NCI-H524 (cell line): ENCODE results near the gene IL17RA.
"Not testable (repeated sequence)": the region's sequence is repeated elsewhere in the genome, so short reads cannot be mapped to it uniquely, and the experiment has no call there.

Source experiments
- DNase-seq, 2 experiments: peaks; one replicate each; lab custom pipeline; 2025; lab: John Stamatoyannopoulos, UW

The IL17RA gene, protein sequence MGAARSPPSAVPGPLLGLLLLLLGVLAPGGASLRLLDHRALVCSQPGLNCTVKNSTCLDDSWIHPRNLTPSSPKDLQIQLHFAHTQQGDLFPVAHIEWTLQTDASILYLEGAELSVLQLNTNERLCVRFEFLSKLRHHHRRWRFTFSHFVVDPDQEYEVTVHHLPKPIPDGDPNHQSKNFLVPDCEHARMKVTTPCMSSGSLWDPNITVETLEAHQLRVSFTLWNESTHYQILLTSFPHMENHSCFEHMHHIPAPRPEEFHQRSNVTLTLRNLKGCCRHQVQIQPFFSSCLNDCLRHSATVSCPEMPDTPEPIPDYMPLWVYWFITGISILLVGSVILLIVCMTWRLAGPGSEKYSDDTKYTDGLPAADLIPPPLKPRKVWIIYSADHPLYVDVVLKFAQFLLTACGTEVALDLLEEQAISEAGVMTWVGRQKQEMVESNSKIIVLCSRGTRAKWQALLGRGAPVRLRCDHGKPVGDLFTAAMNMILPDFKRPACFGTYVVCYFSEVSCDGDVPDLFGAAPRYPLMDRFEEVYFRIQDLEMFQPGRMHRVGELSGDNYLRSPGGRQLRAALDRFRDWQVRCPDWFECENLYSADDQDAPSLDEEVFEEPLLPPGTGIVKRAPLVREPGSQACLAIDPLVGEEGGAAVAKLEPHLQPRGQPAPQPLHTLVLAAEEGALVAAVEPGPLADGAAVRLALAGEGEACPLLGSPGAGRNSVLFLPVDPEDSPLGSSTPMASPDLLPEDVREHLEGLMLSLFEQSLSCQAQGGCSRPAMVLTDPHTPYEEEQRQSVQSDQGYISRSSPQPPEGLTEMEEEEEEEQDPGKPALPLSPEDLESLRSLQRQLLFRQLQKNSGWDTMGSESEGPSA

DNA sequence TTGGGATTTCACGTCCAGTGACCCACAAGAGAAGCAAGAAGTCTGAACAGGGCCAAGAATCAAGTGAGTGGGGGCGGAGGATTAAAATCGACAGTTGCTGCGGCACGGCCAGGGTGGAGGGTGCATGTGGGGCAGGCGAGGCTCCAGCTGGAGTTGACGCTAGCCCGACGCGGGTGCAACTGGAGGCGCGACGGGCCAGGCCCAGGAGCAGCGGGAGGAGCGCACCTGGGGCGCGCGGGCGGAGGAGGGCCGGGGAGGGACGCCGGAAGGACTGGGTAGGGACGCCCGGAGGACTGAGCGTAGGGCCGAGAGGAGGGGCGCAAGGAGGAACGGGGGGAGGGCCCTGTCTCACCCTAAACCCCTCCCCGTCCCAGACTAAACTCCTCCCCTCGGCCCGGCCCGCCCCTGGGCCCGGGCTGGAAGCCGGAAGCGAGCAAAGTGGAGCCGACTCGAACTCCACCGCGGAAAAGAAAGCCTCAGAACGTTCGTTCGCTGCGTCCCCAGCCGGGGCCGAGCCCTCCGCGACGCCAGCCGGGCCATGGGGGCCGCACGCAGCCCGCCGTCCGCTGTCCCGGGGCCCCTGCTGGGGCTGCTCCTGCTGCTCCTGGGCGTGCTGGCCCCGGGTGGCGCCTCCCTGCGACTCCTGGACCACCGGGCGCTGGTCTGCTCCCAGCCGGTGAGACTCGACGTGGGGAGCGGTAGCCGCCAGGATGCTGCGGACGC, at the start of gene IL17RA:
Gene IL17RA (plus strand): TSS at position 447 of the 723 bp plus-strand sequence. CDS start 92 bp downstream, at position 539.
- DNase-seq, result peak; percentile 71 to 88

DNA sequence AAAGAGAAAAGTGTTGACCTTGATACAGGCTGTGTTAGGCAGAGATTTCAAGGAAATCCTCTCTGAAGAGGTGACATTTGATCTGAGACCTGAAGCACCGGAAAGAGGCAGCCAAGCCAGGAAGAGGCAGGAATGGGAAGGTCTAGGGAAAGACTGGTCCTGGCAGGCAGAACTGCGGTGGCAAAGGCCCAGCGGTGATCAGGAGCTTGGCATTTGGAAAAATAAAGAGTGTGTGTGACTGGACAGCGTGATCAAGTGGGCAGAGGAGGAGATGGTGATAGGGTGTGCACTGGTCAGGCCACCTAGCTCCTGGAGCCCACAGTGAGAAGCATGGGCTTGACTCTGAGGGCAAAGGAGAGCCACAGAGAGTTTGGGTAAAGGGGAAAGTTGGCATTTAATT, 49.6 kb upstream of the IL17RA start:
- DNase-seq, result peak in 1 of 2 experiments; percentile 21

DNA sequence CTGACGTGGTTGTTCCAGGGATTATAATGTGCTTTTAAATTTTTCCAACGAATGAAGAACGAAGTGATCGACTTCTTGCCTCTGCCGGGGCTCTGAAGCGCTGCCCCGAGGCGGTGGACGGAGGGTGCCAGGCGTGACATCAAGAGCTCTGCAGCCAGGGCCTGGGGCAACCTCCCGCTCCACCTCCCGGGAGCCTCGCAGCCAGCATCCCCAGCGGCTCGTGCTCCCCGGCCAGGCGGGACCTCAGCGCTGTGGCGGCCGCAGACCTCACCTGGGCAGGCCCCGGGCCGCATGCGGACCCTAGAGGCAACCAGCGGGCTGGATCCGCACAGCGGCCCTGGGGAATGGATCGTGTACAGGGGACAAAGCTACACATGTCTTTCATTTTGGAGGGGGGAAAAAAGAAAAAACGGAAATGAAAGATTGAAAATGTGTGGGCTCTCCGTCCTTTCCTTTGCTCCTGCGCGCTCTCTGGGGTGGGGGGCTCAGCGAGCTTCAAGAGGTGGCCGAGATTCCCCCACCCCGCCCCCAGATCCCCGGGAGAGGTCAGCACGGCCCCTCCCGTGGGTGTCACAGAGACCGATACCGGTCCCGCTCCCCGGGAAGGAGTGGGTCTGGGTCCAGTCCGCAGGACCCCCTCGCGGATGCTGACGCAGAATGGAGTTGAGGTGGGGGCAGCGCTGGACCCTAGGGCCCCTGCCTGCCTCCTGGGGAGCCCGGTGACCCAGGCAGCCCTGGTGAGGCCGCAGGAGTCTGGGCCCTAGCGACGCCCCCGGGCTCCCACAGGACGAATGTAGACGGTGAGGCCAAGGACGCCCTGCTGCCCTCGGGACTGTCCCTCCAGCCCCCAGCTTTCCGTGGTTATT, 48.6 kb upstream of the IL17RA start:
- DNase-seq, result not testable (repeated sequence)

DNA sequence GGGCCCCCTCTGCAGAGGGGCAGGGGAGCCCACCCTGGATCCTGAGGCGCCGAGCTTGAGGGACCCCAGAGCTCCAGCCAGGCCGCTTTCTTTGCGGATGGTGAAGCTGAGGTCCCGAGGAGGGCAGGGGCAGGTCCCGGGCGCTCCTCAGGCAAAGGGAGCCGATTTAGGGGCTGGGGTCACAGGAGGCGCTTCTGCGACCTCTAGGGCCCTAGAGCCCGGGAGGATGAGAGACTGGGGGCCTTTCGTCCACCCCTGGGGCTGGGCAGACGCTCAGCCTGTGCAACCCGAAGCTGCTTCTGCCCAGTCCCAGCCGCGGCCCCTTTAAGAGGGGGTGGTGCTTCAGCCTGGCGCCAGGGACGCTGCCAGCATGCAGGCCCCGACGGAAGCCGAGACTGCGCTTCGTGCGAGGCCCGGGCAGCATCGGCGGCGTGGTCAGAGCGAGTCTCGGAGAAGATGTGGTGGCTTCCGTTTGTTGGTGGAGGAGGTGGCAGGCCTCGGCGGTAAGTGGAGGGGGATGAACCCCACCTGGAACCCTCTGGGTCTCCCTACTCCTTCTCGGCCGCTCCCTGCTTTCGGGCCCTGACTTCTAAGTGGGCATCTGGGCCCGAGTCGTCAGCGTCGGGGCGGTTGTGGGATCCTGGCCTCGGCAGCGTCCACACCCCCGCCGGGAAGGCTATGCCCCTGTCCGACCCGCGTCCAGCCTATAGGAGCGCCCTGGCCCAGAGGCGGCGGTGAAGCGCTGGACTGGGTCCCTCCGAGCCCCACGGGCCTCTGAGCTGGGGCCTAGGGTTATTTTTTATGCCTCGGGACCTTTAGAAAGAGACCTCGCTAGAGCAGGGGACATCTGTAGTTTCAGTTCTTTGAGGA, 47.7 kb upstream of the IL17RA start:
- peak in 1 of 2 experiments; percentile 40 for DNase-seq

DNA sequence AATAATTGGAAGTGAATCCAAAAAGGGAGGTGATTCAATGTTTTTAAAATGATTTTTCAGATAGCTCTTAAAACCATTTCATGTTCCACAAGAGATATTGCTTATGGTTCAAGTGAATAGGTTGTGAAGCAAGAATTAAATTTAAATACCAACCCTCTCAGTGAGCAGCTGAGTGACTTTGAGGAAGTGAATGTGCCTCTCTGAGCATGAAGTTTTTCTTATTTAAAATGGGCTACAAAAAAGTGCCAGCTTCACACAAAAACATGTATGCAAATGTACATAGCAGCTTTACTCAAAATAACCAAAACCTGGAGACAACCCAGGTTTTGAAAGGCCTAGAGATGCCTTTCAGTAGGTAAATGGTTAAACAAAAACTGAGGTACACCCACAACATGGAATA, 41.3 kb upstream of the IL17RA start:
- no peak for DNase-seq

DNA sequence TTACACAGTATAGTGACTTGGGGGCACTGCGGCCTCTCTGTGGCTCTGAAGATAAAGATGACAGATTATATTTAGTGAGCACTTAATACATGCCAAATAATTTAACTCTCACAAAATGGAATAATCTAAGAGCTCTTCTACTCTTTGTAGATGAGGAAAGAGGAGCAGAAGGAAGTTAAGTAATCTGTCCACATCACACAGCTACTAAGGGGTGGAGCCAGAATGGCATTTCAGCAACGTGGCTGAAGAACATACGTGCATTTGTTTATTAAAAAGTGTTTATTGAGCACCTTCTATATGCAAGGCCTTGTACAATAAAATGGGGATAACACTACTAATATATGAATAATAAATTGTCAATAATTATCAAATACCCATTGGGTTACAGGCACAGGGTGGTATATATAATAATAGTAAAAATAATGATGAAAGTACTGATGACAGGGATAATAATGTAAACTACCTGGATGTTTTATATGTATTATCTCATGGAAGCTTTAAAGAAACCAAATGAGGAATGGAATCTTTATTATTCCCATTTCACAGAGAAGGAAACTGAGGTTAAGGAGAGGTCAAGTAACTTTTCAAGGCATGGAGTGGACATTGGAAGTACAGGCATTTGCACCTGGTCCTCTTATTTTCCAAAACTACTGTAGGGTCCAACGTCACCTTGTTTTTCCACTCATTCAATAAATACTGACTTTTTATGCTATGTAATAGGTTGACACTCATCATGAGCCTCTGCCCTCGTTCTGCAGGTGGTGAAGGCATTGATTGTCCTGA, 38.0 kb upstream of the IL17RA start:
- no peak for DNase-seq

DNA sequence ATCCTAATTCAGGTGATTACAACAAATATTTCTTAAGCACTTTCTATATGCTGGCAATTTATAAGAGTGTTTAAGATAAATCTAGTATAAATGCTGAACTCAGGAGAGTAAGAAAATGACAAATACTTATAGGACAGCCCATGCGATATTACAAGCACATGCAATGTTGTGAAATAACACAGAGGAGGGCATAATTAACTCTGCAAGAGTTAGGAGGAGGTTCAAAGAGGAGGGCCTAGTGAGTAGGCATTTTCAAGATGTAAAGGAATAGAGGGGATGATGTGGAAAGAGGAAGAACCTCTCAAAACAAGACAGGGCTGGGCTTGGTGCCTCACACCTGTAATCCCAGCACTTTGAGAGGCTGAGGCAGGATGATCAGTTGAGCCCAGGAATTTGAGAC, 37.1 kb upstream of the IL17RA start:
- DNase-seq, result no peak

DNA sequence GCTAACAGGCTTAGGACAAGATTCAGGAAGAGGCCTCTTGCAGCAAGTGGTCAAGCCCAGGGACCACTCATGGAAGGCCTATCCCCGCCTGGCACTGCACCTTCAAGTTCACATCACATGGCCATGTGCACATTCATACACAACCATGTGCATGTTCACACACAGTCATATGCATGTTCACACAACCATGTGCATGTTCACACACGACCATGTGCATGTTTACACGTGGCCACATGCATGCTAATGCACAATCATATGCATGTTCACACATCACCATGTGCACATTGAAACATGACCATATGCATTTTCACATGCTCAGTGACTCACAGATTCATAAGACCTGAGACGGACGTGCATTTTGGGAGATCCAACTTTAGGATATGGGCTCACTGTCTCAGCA, 28.7 kb upstream of the IL17RA start:
- DNase-seq, result no peak

DNA sequence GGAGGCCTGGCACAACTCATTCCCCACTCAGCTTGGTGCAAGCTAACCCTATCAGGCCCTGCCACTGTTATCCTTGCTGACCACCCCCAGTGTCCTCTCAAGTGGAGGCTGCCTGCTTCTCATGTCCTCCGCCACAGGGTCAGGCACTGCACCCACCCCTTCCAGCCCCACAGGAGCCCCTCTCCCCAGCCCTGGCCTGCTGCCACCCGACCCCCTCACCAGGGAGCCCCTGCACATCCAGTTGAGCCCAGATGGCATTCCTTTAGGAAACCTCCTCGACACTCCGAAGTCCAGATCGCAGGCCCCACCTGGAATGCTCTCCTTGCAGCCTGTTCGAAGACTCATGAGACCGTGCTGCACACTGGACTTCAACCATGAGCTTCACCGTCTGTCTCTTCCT, 28.0 kb upstream of the IL17RA start:
- no peak for DNase-seq

DNA sequence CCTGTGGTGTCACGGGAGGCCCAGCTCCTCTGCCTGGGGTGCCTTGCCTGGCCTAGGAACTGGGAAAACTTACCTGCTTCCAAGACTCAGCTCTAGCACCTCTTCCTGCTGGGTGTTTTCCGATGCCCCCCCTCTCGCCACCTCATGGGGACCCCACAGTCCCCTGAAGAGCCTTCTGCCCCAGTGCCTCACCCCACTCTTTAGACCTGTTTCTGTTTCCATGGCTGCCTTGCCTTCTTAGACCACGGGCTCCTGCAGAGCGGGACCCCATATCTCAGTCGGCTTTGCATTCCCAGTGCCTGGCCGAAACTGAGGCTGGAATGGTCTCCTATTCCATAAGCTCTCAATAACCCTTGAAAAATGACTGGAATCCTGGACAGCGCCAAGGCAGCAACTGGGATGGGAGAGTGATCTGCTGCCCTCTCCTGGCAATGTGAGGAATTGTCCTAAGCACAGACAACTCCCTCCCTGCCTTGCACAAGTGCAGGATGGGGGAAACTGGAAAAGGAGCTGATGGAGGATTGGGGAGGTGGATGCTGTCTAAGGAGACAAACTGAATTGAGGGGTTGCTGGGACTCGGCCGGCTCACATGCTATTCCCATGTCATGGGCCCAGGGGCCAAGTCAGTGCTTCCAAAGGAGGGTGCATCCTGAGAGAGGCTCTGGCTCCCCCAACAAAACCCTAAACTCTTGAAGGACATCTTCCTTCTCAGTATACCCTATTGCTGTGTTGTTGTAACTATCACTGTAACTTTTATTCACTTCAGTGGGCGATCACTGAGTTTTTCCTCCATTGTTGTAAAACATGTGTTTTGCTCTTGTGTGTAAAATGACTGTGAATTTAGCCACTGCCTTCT, 26.6 kb upstream of the IL17RA start:
- DNase-seq, result peak; percentile 49 to 78

DNA sequence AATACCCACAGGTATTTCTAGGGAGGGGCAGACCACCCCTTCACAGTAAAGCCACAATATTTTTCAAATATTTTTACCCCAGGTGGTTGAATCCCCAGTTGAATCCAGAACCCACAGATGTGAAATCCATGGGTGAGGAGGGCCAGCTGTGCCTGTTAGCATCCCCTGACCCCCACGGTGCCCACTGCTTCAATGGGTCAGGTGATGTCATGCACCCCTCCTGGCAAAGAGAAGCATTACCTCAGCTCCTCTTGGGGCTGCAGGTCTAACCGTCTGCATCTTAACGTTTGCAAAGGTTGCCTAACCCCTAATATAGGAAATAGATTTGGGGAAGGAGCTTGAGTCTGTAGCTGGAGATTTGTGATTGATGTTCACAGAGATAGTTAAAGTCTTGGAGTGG, 24.7 kb upstream of the IL17RA start:
- DNase-seq, result no peak

DNA sequence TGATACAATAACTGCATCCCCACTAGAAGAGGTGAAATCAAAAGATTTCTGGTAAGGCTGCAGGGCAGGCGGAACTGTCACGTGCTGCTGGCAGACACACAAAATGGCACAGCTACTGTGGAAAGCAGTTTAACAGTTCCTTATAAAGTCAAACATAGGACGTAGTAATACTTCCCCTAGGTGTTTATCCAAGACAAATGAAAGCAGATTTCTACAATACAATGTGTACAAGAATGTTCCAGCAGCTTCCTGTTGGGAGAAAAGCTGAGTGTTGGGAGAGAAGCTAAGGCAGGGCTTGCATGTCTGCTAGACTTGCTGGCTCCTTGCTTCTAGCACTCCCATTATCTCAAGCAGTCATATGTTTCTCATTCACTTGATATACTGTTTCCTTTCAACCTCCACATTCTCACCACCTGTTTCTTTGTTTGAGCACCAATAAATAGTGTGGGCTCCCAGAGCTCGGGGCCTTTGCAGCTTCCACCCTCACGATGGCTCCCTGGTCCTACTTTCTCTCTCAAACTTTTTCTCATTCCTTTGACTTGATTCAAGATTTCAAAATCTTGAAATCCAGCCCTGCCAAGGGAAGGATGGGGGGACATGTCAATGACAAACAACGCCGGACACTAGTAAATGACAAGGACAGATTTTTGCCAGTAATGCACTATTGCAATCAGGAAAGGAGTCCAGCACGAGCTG, 21.2 kb upstream of the IL17RA start:
- DNase-seq, result peak in 1 of 2 experiments; percentile 31

DNA sequence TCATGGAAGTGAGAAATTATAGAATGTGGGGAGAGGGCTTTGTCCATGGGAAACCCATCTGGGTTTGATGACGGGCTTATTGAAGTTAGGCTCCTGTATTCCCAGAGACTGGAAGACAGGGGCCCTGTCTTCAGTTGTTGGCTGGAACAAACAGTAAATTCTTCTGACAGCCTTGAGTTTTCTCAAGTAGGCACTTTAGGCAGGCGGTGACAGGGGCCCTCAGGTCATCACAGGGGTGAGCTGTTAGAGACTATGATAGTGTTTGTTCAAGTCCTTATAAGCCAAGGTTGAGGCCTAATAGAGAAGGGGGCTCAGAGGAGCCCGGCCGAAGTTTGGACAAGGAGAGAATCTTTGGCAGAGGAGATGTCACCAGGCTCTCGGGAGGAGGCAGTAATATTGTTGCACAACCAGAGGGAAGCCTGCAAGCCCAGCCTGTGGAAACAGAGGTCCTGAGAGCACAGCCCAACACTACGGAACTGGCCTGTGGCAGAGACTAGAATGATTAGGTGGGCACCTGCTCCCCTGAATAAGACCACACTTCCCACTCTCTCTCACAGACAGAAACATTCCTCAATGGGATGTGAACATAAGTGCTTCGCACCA, 20.2 kb upstream of the IL17RA start:
- no peak for DNase-seq

DNA sequence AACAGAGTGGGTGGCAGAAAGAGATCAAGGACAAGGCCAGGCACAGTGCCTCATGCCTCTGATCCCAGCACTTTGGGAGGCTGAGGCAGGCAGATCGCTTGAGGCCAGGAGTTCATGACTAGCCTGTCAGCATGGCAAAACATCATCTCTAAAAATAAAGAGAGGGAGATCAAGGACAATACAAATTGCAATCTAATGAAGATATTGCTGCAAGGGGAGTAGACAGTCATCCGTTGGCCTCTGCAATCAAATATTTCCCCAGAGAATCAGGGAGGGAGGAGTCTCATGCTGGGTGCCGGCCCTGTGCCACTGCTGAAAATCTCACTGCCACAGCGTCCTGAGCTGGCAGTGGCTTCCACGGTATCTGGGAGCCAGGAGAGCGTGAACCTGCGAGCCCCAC, 19.4 kb upstream of the IL17RA start:
- DNase-seq, result no peak

DNA sequence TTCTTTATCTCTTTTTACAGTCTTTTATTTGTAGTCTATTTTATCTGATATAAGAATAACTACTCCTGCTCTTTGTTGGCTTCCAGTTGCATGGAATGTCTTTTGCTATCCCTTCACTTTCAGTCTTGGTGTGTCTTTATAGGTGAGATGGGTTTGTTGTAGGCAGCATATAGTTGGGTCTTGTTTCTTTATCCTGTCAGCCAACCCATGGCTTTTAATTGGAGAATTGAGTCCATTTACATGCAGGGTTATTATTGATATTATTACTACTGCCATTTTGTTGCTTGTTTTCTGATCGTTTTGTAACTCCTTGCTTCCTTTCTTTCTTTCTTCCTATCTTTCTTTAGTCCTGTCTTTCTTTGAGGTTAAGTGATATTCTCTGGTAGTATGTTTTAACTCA, 11.9 kb upstream of the IL17RA start:
- DNase-seq, result no peak

DNA sequence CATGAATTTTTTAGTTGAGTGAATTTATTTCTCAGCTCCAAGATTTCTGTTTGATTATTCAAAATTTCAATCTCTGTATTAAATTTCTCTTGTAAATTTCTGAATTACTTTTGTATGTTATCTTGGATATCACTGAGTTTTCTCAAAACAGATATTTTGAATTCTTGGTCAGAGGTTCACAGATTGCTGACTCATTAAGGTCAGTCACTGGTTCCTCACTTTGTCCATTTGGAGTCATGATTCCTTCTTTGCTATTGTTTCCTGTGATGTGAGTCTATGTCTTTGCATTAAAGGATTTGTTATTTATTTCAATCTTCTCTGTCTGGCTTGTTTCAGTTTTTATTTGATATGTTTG, 10.2 kb upstream of the IL17RA start:
- DNase-seq, result no peak

DNA sequence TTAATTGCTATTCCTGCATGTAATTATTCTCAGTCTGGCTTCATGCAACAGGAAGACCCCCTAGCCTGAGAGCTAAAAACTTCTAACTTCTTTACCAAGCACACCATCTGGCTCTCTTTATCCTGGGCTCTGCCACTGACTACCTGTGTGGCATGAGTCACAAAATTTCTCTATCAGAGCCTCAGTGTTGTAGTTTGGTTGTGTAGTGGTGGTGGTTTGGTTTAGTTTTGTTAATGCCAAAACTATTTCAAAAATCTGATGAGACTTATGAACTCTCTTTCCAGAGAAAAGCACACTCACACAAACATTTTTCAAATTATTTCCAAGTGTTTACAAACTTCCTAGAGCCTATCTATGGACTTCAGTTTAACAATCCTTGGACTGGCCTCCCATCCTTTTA, 7.5 kb upstream of the IL17RA start:
- no peak for DNase-seq

DNA sequence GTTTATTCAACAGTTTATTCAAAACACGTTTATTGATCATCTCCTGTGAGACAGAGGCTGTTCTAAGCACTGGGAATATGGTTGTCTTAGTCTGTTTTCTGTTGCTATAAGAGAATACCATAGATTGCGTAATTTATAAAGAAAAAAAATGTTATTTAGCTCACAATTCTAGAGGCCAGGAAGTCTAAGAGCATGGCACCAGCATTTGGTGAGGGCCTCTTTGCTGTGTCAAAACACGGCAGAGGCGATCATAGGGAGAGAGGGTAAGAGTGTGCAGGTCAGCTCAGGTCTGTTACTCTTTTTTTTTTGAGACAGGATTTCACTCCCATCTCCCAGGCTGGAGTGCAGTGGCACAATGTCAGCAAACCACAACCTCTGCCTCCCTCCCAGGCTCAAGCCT, 5.2 kb upstream of the IL17RA start:
- DNase-seq, result no peak
